Central memory CD8-positive, alpha-beta T cell (primary cell): Measurements from ENCODE around the gene ZNF526.

Experiments
- ATAC-seq: fragments of 150-1000 bp; cut with Tn5 transposase; replicated peaks from 2 replicates; pipeline ENCODE4 v1.10.0; 2022; ENCODE audit warnings: mild to moderate bottlenecking, moderate FRiP score, moderate number of reproducible peaks; ENCODE audit not compliant: poor library complexity, severe bottlenecking; ENCODE audit errors: extremely low read depth
- DNase-seq, 2 donors: peaks; one replicate each; pipeline ENCODE4 v3.0.0; 2021; ENCODE audit warnings: low spot score in 2 of 2
- H3K27ac Mint-ChIP-seq: one replicate; pipeline ENCODE4 v1.8.0; 2022; ENCODE audit warnings: low read depth, mild to moderate bottlenecking, moderate library complexity, mixed read lengths
- H3K27me3 Mint-ChIP-seq: one replicate; pipeline ENCODE4 v1.8.0; 2022; ENCODE audit warnings: mixed read lengths
- H3K36me3 Mint-ChIP-seq: one replicate; pipeline ENCODE4 v1.8.0; 2022; ENCODE audit warnings: mild to moderate bottlenecking, moderate library complexity, mixed read lengths; ENCODE audit not compliant: insufficient read depth
- H3K4me1 Mint-ChIP-seq: one replicate; pipeline ENCODE4 v1.8.0; 2022; ENCODE audit warnings: mixed read lengths
- H3K4me3 Mint-ChIP-seq: one replicate; pipeline ENCODE4 v1.8.0; 2022; ENCODE audit warnings: mild to moderate bottlenecking, moderate library complexity, mixed read lengths
- H3K9me3 Mint-ChIP-seq: one replicate; pipeline ENCODE4 v1.8.0; 2022; ENCODE audit warnings: mixed read lengths

ZNF526 gene

GRCh38 chr19:42233106-42233505 is 13.0 kb downstream of the ZNF526 start:
- Mint-ChIP-seq H3K27ac (no peak overlapping the region), H3K4me1 (peaks cover 28% of the 10 kb centered on the region), H3K36me3 (peaks cover 39% of the 10 kb centered on the region), H3K9me3 (no peaks in the 10 kb centered on the region), H3K27me3 (no peaks in the 10 kb centered on the region), H3K4me3 (no peak overlapping the region)
- DNase-seq (no peak), ATAC-seq (no peak)

GRCh38 chr19:42233678-42234292 is 13.7 kb downstream of the ZNF526 start:
- DNase-seq (no peak), ATAC-seq (no peak)
- Mint-ChIP-seq H3K4me1 (peaks cover 26% of the 10 kb centered on the region), H3K27me3 (no peaks in the 10 kb centered on the region), H3K27ac (peak overlapping the region; percentile 75), H3K4me3 (no peak overlapping the region), H3K9me3 (no peaks in the 10 kb centered on the region), H3K36me3 (peaks cover 43% of the 10 kb centered on the region)

- Mint-ChIP-seq H3K27ac (no peak overlapping the region), H3K27me3 (no peaks in the 10 kb centered on the region), H3K4me1 (peaks cover 29% of the 10 kb centered on the region)
Measured at GRCh38 chr19:42234364-42234763, 14.3 kb downstream of the ZNF526 start.

GRCh38 chr19:42235181-42235580 is 15.1 kb downstream of the ZNF526 start:
- Mint-ChIP-seq H3K4me3 (no peak overlapping the region), H3K4me1 (peaks cover 32% of the 10 kb centered on the region), H3K36me3 (peaks cover 50% of the 10 kb centered on the region), H3K27me3 (no peaks in the 10 kb centered on the region), H3K9me3 (no peaks in the 10 kb centered on the region), H3K27ac (no peak overlapping the region)
- ATAC-seq (no peak), DNase-seq (no peak)

More at GRCh38 chr19:42234364-42234763, 14.3 kb downstream of the ZNF526 start:
- ATAC-seq (no peak), DNase-seq (no peak)
- H3K36me3 Mint-ChIP-seq = peaks cover 48% of the 10 kb centered on the region
- H3K4me3 Mint-ChIP-seq = no peak overlapping the region
- no peaks in the 10 kb centered on the region for H3K9me3 Mint-ChIP-seq

GRCh38 chr19:42239544-42240220 is 19.6 kb downstream of the ZNF526 start:
- ATAC-seq (no peak), DNase-seq (no peak)
- Mint-ChIP-seq H3K4me1 (peaks cover 42% of the 10 kb centered on the region), H3K4me3 (peak overlapping the region; percentile 13), H3K27me3 (no peaks in the 10 kb centered on the region), H3K27ac (peak overlapping the region; percentile 61), H3K9me3 (no peaks in the 10 kb centered on the region), H3K36me3 (peaks cover 55% of the 10 kb centered on the region)

GRCh38 chr19:42241279-42241678 is 21.2 kb downstream of the ZNF526 start:
- no peaks in the 10 kb centered on the region for H3K9me3 Mint-ChIP-seq
- H3K4me3 Mint-ChIP-seq = peak overlapping the region; percentile 80
- no peak overlapping the region for H3K27ac Mint-ChIP-seq
- DNase-seq (no peak), ATAC-seq (no peak)
- no peaks in the 10 kb centered on the region for H3K27me3 Mint-ChIP-seq
- peaks cover 43% of the 10 kb centered on the region for H3K36me3 Mint-ChIP-seq
- peaks cover 42% of the 10 kb centered on the region for H3K4me1 Mint-ChIP-seq

- ATAC-seq (no peak), DNase-seq (peak in 1 of 2 donors; percentile 41)
- Mint-ChIP-seq H3K27me3 (no peaks in the 10 kb centered on the region), H3K4me3 (peak overlapping the region; percentile 80), H3K9me3 (no peaks in the 10 kb centered on the region), H3K4me1 (peaks cover 37% of the 10 kb centered on the region), H3K36me3 (peaks cover 46% of the 10 kb centered on the region), H3K27ac (peak overlapping the region; percentile 86)
Measured at GRCh38 chr19:42242069-42242511, 22.0 kb downstream of the ZNF526 start.

GRCh38 chr19:42242512-42243409 is 22.6 kb downstream of the ZNF526 start, which contains the start of gene GSK3A:
Gene GSK3A, minus strand, starts transcription at chr19:42242602. Its CDS starts 137 bp downstream, at chr19:42242465.
- peaks cover 37% of the 10 kb centered on the region for H3K4me1 Mint-ChIP-seq
- peak; percentile 84 for ATAC-seq
- peak within 1 kb of the TSS; percentile 86 for H3K27ac Mint-ChIP-seq

GRCh38 chr19:42244347-42245220 is 24.5 kb downstream of the ZNF526 start:
- H3K27ac Mint-ChIP-seq = peak overlapping the region; percentile 94
- H3K4me1 Mint-ChIP-seq = peaks cover 30% of the 10 kb centered on the region
- peak; percentile 26 for ATAC-seq
- peak overlapping the region; percentile 80 for H3K4me3 Mint-ChIP-seq
- peak; percentile 77 to 87 for DNase-seq
- peaks cover 43% of the 10 kb centered on the region for H3K36me3 Mint-ChIP-seq
- no peaks in the 10 kb centered on the region for H3K9me3 Mint-ChIP-seq
- H3K27me3 Mint-ChIP-seq = no peaks in the 10 kb centered on the region

More at GRCh38 chr19:42242512-42243409, 22.6 kb downstream of the ZNF526 start, which contains the start of gene GSK3A:
- H3K4me3 Mint-ChIP-seq = peak within 1 kb of the TSS; percentile 80
- DNase-seq = peak; percentile 88 to 96
- H3K36me3 Mint-ChIP-seq = peaks cover 45% of the 10 kb centered on the region
- no peaks in the 10 kb centered on the region for H3K9me3 Mint-ChIP-seq
- H3K27me3 Mint-ChIP-seq = no peaks in the 10 kb centered on the region

GRCh38 chr19:42245231-42245630 is 25.1 kb downstream of the ZNF526 start:
- H3K27ac Mint-ChIP-seq = peak overlapping the region; percentile 94
- no peaks in the 10 kb centered on the region for H3K9me3 Mint-ChIP-seq
- ATAC-seq (no peak), DNase-seq (no peak)
- peaks cover 38% of the 10 kb centered on the region for H3K36me3 Mint-ChIP-seq
- peak overlapping the region; percentile 80 for H3K4me3 Mint-ChIP-seq
- H3K4me1 Mint-ChIP-seq = peaks cover 23% of the 10 kb centered on the region
- H3K27me3 Mint-ChIP-seq = no peaks in the 10 kb centered on the region

- no peak for ATAC-seq
- Mint-ChIP-seq H3K36me3 (peaks cover 38% of the 10 kb centered on the region), H3K9me3 (no peaks in the 10 kb centered on the region), H3K27me3 (no peaks in the 10 kb centered on the region), H3K4me3 (no peak overlapping the region), H3K27ac (peak overlapping the region; percentile 94), H3K4me1 (peaks cover 19% of the 10 kb centered on the region)
- no peak for DNase-seq
Measured at GRCh38 chr19:42246143-42246921, 26.2 kb downstream of the ZNF526 start.
